Stimulated activated effector memory CD8-positive, alpha-beta T cell treated with anti-CD3 and anti-CD28 coated beads, Interleukin-12 subunit alpha, Interleukin-12 subunit beta, amount 100 ng/mL, for 72 hours (primary cell): ENCODE data around the gene SUFU.
"Not testable (repeated sequence)": the region's sequence is repeated elsewhere in the genome, so short reads cannot be mapped to it uniquely, and the experiment has no call there.

Experiments used
- ATAC-seq: fragments of 150-1000 bp; cut with Tn5 transposase; 2 replicates; pipeline ENCODE4 v1.10.0; 2021
- DNase-seq, 2 donors: peaks; one replicate each; pipeline ENCODE4 v3.0.0; 2021 to 2022; ENCODE audit warnings: low spot score in 2 of 2
- H3K27ac Mint-ChIP-seq: one replicate; pipeline ENCODE4 v1.8.0; 2022; ENCODE audit warnings: mild to moderate bottlenecking, mixed read lengths
- H3K36me3 Mint-ChIP-seq: one replicate; pipeline ENCODE4 v1.8.0; 2022; ENCODE audit warnings: mild to moderate bottlenecking, mixed read lengths
- H3K4me1 Mint-ChIP-seq: one replicate; pipeline ENCODE4 v1.8.0; 2022; ENCODE audit warnings: mixed read lengths
- H3K4me3 Mint-ChIP-seq: one replicate; pipeline ENCODE4 v1.8.0; 2022; ENCODE audit warnings: mild to moderate bottlenecking, mixed read lengths
- H3K9me3 Mint-ChIP-seq: one replicate; pipeline ENCODE4 v1.8.0; 2022; ENCODE audit warnings: mixed read lengths

Gene SUFU

GRCh38 chr10:102503264-102504178 lies at the start of gene SUFU:
Gene SUFU, plus strand, starts transcription at chr10:102503972. Its CDS starts 181 bp downstream, at chr10:102504153.
- Mint-ChIP-seq H3K4me1 (peaks cover 36% of the 10 kb centered on the region), H3K9me3 (no peaks in the 10 kb centered on the region), H3K4me3 (no peak within 1 kb of the TSS), H3K36me3 (peaks cover 10% of the 10 kb centered on the region), H3K27ac (no peak within 1 kb of the TSS)
- peak; percentile 83 for ATAC-seq
- peak; percentile 96 to 99 for DNase-seq

GRCh38 chr10:102454662-102455487 lies 48.9 kb upstream of the SUFU start:
- DNase-seq = not testable (repeated sequence)

GRCh38 chr10:102455893-102456471 lies 47.8 kb upstream of the SUFU start:
- Mint-ChIP-seq H3K4me1 (peaks cover 29% of the 10 kb centered on the region), H3K9me3 (no peaks in the 10 kb centered on the region), H3K27ac (peak overlapping the region; percentile 16), H3K36me3 (peaks cover 44% of the 10 kb centered on the region), H3K4me3 (no peak overlapping the region)
- ATAC-seq (no peak), DNase-seq (no peak)

More at GRCh38 chr10:102454662-102455487, 48.9 kb upstream of the SUFU start:
- H3K9me3 Mint-ChIP-seq, ATAC-seq, H3K4me3 Mint-ChIP-seq: not testable (repeated sequence)
- Mint-ChIP-seq H3K27ac (peak overlapping the region; percentile 91), H3K4me1 (peaks cover 24% of the 10 kb centered on the region), H3K36me3 (peaks cover 50% of the 10 kb centered on the region)

GRCh38 chr10:102457591-102458150 lies 46.1 kb upstream of the SUFU start:
- no peak for ATAC-seq
- Mint-ChIP-seq H3K36me3 (peaks cover 34% of the 10 kb centered on the region), H3K9me3 (no peaks in the 10 kb centered on the region), H3K4me1 (peaks cover 33% of the 10 kb centered on the region), H3K27ac (no peak overlapping the region), H3K4me3 (no peak overlapping the region)
- DNase-seq = no peak

- Mint-ChIP-seq H3K4me3 (no peak overlapping the region), H3K27ac (peak overlapping the region; percentile 69), H3K9me3 (no peaks in the 10 kb centered on the region), H3K4me1 (peaks cover 33% of the 10 kb centered on the region), H3K36me3 (peaks cover 24% of the 10 kb centered on the region)
- no peak for ATAC-seq
- no peak for DNase-seq
Observed at GRCh38 chr10:102458656-102459055, 45.1 kb upstream of the SUFU start.

GRCh38 chr10:102460836-102461186 lies 43.0 kb upstream of the SUFU start:
- no peaks in the 10 kb centered on the region for H3K9me3 Mint-ChIP-seq
- peaks cover 13% of the 10 kb centered on the region for H3K36me3 Mint-ChIP-seq
- ATAC-seq (peak; percentile 41), DNase-seq (peak in 1 of 2 donors; percentile 18)
- H3K4me1 Mint-ChIP-seq = peaks cover 36% of the 10 kb centered on the region
- H3K4me3 Mint-ChIP-seq = peak overlapping the region; percentile 93
- peak overlapping the region; percentile 93 for H3K27ac Mint-ChIP-seq

GRCh38 chr10:102461187-102462054 lies 42.4 kb upstream of the SUFU start:
- peaks cover 13% of the 10 kb centered on the region for H3K36me3 Mint-ChIP-seq
- peaks cover 36% of the 10 kb centered on the region for H3K4me1 Mint-ChIP-seq
- DNase-seq = peak; percentile 93 to 96
- peak overlapping the region; percentile 93 for H3K27ac Mint-ChIP-seq
- H3K4me3 Mint-ChIP-seq = peak overlapping the region; percentile 93
- peak; percentile 97 for ATAC-seq
- no peaks in the 10 kb centered on the region for H3K9me3 Mint-ChIP-seq

GRCh38 chr10:102462512-102463054 lies 41.2 kb upstream of the SUFU start:
- H3K27ac Mint-ChIP-seq = no peak overlapping the region
- H3K9me3 Mint-ChIP-seq = no peaks in the 10 kb centered on the region
- H3K4me1 Mint-ChIP-seq = peaks cover 36% of the 10 kb centered on the region
- DNase-seq = no peak
- ATAC-seq = no peak
- peak overlapping the region; percentile 93 for H3K4me3 Mint-ChIP-seq
- peaks cover 13% of the 10 kb centered on the region for H3K36me3 Mint-ChIP-seq

- no peak for DNase-seq
- H3K4me3 Mint-ChIP-seq = no peak overlapping the region
- H3K9me3 Mint-ChIP-seq = no peaks in the 10 kb centered on the region
- no peak overlapping the region for H3K27ac Mint-ChIP-seq
- peaks cover 13% of the 10 kb centered on the region for H3K36me3 Mint-ChIP-seq
- peaks cover 38% of the 10 kb centered on the region for H3K4me1 Mint-ChIP-seq
- no peak for ATAC-seq
Observed at GRCh38 chr10:102463983-102464382, 39.8 kb upstream of the SUFU start.

- Mint-ChIP-seq H3K9me3 (no peaks in the 10 kb centered on the region), H3K36me3 (peaks cover 13% of the 10 kb centered on the region), H3K27ac (no peak overlapping the region), H3K4me1 (peaks cover 42% of the 10 kb centered on the region), H3K4me3 (no peak overlapping the region)
- ATAC-seq (no peak), DNase-seq (no peak)
Observed at GRCh38 chr10:102465466-102465865, 38.3 kb upstream of the SUFU start.

- ATAC-seq (no peak), DNase-seq (no peak)
- Mint-ChIP-seq H3K9me3 (no peaks in the 10 kb centered on the region), H3K27ac (no peak overlapping the region), H3K4me1 (peaks cover 24% of the 10 kb centered on the region), H3K4me3 (no peak overlapping the region), H3K36me3 (peaks cover 6% of the 10 kb centered on the region)
Observed at GRCh38 chr10:102467318-102467717, 36.5 kb upstream of the SUFU start.

- DNase-seq (no peak), ATAC-seq (no peak)
- H3K4me1 Mint-ChIP-seq = peaks cover 23% of the 10 kb centered on the region
- H3K36me3 Mint-ChIP-seq = peaks cover 6% of the 10 kb centered on the region
- no peaks in the 10 kb centered on the region for H3K9me3 Mint-ChIP-seq
- H3K4me3 Mint-ChIP-seq = no peak overlapping the region
- no peak overlapping the region for H3K27ac Mint-ChIP-seq
Observed at GRCh38 chr10:102467971-102468438, 35.8 kb upstream of the SUFU start.

- Mint-ChIP-seq H3K27ac (peak overlapping the region; percentile 76), H3K9me3 (no peaks in the 10 kb centered on the region), H3K4me3 (no peak overlapping the region), H3K36me3 (peaks cover 6% of the 10 kb centered on the region), H3K4me1 (peaks cover 23% of the 10 kb centered on the region)
- ATAC-seq (no peak), DNase-seq (no peak)
Observed at GRCh38 chr10:102468683-102469082, 35.1 kb upstream of the SUFU start.
